ENCODE results near the gene KCTD12.

DNA sequence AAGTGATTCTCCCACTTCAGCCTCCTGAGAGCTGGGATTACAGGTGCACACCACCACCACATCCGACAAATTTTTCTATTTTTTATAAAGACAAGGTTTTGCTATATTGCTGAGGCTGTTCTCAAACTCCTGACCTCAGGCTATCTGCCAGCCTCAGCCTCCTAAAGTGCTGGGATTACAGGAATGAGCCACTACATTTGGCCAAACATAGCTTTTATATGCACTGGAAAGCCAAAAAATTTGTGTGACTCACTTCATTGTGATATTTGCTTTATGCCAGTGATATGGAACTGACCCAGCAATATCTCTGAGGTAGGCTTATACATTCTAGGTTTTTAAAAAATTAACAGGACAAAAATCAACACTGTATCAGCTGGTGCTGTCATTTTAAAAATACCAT is 35.3 kb upstream of the KCTD12 start:
- TF ChIP-seq, protein P1, sequence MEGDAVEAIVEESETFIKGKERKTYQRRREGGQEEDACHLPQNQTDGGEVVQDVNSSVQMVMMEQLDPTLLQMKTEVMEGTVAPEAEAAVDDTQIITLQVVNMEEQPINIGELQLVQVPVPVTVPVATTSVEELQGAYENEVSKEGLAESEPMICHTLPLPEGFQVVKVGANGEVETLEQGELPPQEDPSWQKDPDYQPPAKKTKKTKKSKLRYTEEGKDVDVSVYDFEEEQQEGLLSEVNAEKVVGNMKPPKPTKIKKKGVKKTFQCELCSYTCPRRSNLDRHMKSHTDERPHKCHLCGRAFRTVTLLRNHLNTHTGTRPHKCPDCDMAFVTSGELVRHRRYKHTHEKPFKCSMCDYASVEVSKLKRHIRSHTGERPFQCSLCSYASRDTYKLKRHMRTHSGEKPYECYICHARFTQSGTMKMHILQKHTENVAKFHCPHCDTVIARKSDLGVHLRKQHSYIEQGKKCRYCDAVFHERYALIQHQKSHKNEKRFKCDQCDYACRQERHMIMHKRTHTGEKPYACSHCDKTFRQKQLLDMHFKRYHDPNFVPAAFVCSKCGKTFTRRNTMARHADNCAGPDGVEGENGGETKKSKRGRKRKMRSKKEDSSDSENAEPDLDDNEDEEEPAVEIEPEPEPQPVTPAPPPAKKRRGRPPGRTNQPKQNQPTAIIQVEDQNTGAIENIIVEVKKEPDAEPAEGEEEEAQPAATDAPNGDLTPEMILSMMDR (IDR thresholded peaks at IDR 0.05; ENCODE audit: low read depth, low read length) = no peak
- no peak for TF ChIP-seq EZH2phosphoT487 (IDR thresholded peaks at IDR 0.05; ENCODE audit: low read depth)
